Activated CD8-positive, alpha-beta T cell treated with anti-CD3 and anti-CD28 coated beads for 36 hours (primary cell): Measurements from ENCODE around the gene UFSP2. TPM values are rescaled to one million over a fixed set of nuclear protein-coding genes. Genes with fewer than 3 reads are reported as not detected.

Experiments used
- ATAC-seq: fragments of 200-7000 bp; cut with Tn5 transposase; one replicate; pipeline ENCODE4 v1.10.0; 2021; ENCODE audit warnings: mild to moderate bottlenecking, moderate library complexity
- CTCF ChIA-PET: fragments of 350-600 bp; sonication (Branson Sonifier 250); formaldehyde crosslinking; loops from one replicate; lab custom pipeline; 2021; ENCODE audit warnings: antibody characterized with exemption; lab: Charles Lee
- POLR2A ChIA-PET: fragments of 350-600 bp; sonication (Branson Sonifier 250); formaldehyde crosslinking; loops from one replicate; lab custom pipeline; 2021; ENCODE audit warnings: antibody characterized with exemption; lab: Charles Lee
- DNase-seq: peaks from one replicate; pipeline ENCODE4 v3.0.0-alpha.2; 2020
- H3K27ac Mint-ChIP-seq: one replicate; pipeline ENCODE4 v1.8.0; 2021; ENCODE audit warnings: mild to moderate bottlenecking, mixed read lengths
- H3K27me3 Mint-ChIP-seq: one replicate; pipeline ENCODE4 v1.8.0; 2021; ENCODE audit warnings: mixed read lengths
- H3K36me3 Mint-ChIP-seq: one replicate; pipeline ENCODE4 v1.8.0; 2021; ENCODE audit warnings: low read depth, mixed read lengths
- H3K4me1 Mint-ChIP-seq: one replicate; pipeline ENCODE4 v1.8.0; 2021; ENCODE audit warnings: low read depth, mixed read lengths
- H3K4me3 Mint-ChIP-seq: one replicate; pipeline ENCODE4 v1.8.0; 2021; ENCODE audit warnings: mild to moderate bottlenecking, moderate library complexity, mixed read lengths
- H3K9me3 Mint-ChIP-seq: one replicate; pipeline ENCODE4 v1.8.0; 2021; ENCODE audit warnings: mixed read lengths
- CTCF ChIP-seq: fragments of 200-600 bp; IDR thresholded peaks from one replicate; pipeline ENCODE4 v1.8.0; 2022; ENCODE audit warnings: antibody characterized with exemption, mild to moderate bottlenecking
- intact Hi-C: fragments of 100-400 bp; cut with micrococcal nuclease; formaldehyde crosslinking; loops from one replicate; pipeline ENCODE4 v1.10.0; 2022
- total RNA-seq, 2 experiments: library from RNA; stranded (reverse); gene quantifications; one replicate each; pipeline ENCODE4 v1.2.3, GENCODE V29; 2021

The UFSP2 gene
- total RNA-seq, 2 experiments from 2014 or later, result 32.0 to 36.1 TPM

GRCh38 chr4:185392156-185392555, 33.6 kb downstream of the UFSP2 start:
- no peak for ATAC-seq
- H3K4me1 Mint-ChIP-seq, result peaks cover 17% of the 10 kb centered on the region
- ChIA-PET CTCF (no interaction called here), POLR2A (no interaction called here)
- intact Hi-C loops, result loop anchor here (10.0 kb wide), 1 partner anchor 187 kb away; the partner anchor contains the start of genes CFAP97 and SNX25
- TF ChIP-seq CTCF, result no peak
- no peak overlapping the region for H3K4me3 Mint-ChIP-seq
- peaks cover 24% of the 10 kb centered on the region for H3K36me3 Mint-ChIP-seq
- no peak for DNase-seq
- H3K27ac Mint-ChIP-seq, result no peak overlapping the region
- H3K27me3 Mint-ChIP-seq, result no peaks in the 10 kb centered on the region
- H3K9me3 Mint-ChIP-seq, result no peaks in the 10 kb centered on the region

DNA sequence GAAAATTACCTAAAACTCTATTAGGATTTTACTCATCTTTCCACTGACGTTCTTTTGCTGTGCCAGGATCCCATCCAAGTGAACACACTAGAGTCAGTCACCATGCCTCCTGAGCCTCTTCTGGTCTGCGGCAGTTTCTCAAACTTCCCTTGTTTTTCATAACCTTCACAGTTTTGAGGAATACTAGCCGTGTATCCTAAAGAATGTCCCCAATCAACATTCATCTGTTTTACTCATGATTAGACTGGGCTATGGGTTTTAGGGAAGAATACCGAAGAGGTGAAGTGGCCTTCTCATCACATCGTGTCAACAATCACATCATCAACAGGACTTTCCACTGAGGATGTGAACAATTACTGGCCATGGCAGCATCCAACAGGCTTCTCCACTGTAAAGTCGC, 34.8 kb downstream of the UFSP2 start:
- DNase-seq, result no peak
- peaks cover 20% of the 10 kb centered on the region for H3K36me3 Mint-ChIP-seq
- ChIA-PET CTCF (interaction anchor here (1.4 kb wide), 1 partner anchor 207 kb away, joined by 3 read pairs; no protein-coding TSS in a partner anchor), POLR2A (interaction anchor here (0.6 kb wide), 1 partner anchor 139 kb away, joined by 3 read pairs; no protein-coding TSS in a partner anchor)
- no peaks in the 10 kb centered on the region for H3K9me3 Mint-ChIP-seq
- H3K4me1 Mint-ChIP-seq, result peaks cover 15% of the 10 kb centered on the region
- ATAC-seq, result no peak
- TF ChIP-seq CTCF, result no peak
- H3K27ac Mint-ChIP-seq, result no peak overlapping the region
- H3K27me3 Mint-ChIP-seq, result no peaks in the 10 kb centered on the region
- intact Hi-C loops, result loop anchor here (10.0 kb wide), 1 partner anchor 186 kb away; the partner anchor contains the start of genes CFAP97 and SNX25
- no peak overlapping the region for H3K4me3 Mint-ChIP-seq

DNA sequence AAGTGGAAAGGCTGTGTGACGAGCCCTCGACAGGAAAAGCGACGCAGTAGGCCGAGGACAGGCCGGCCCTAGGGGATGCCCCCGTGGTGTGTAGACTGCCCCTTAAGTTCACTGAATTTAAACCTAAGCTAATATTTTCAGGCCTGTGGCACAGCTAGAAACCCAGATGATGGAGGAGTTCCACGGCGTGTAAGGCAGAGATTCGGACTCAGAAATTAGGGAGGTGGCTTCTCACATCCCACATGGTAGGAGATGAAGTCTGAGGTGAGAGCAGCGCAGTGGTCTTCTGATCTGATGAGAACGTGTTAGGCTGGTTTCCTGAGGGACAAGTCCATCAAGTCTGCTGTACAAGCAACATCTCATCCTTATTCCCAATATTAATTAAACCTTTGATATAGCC, 37.8 kb downstream of the UFSP2 start:
- Mint-ChIP-seq H3K4me3 (no peak overlapping the region), H3K9me3 (no peaks in the 10 kb centered on the region), H3K27ac (no peak overlapping the region), H3K4me1 (peaks cover 9% of the 10 kb centered on the region), H3K27me3 (peaks cover 16% of the 10 kb centered on the region), H3K36me3 (peaks cover 8% of the 10 kb centered on the region)
- no peak for TF ChIP-seq CTCF
- DNase-seq (no peak), ATAC-seq (no peak)
- ChIA-PET CTCF (no interaction called here), POLR2A (no interaction called here)
- intact Hi-C loops, result no loop called here

- Mint-ChIP-seq H3K27ac (no peak overlapping the region), H3K9me3 (peaks cover 7% of the 10 kb centered on the region), H3K36me3 (peaks cover 6% of the 10 kb centered on the region), H3K4me1 (peaks cover 9% of the 10 kb centered on the region), H3K27me3 (peaks cover 16% of the 10 kb centered on the region), H3K4me3 (no peak overlapping the region)
- intact Hi-C loops, result no loop called here
- ATAC-seq, result no peak
- no peak for TF ChIP-seq CTCF
- POLR2A ChIA-PET, result no interaction called here
- no peak for DNase-seq
- CTCF ChIA-PET, result no interaction called here
Observed at GRCh38 chr4:185384930-185385331, 40.8 kb downstream of the UFSP2 start.

GRCh38 chr4:185384061-185384460, 41.7 kb downstream of the UFSP2 start:
- DNase-seq (no peak), ATAC-seq (no peak)
- Mint-ChIP-seq H3K4me3 (no peak overlapping the region), H3K27ac (no peak overlapping the region), H3K9me3 (peaks cover 7% of the 10 kb centered on the region), H3K27me3 (peaks cover 16% of the 10 kb centered on the region), H3K4me1 (peaks cover 9% of the 10 kb centered on the region), H3K36me3 (peaks cover 4% of the 10 kb centered on the region)
- intact Hi-C loops, result no loop called here
- no peak for TF ChIP-seq CTCF
- ChIA-PET POLR2A (no interaction called here), CTCF (no interaction called here)
